ENCODE results near the gene RGCC.

Gene RGCC, protein sequence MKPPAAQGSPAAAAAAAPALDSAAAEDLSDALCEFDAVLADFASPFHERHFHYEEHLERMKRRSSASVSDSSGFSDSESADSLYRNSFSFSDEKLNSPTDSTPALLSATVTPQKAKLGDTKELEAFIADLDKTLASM

DNA sequence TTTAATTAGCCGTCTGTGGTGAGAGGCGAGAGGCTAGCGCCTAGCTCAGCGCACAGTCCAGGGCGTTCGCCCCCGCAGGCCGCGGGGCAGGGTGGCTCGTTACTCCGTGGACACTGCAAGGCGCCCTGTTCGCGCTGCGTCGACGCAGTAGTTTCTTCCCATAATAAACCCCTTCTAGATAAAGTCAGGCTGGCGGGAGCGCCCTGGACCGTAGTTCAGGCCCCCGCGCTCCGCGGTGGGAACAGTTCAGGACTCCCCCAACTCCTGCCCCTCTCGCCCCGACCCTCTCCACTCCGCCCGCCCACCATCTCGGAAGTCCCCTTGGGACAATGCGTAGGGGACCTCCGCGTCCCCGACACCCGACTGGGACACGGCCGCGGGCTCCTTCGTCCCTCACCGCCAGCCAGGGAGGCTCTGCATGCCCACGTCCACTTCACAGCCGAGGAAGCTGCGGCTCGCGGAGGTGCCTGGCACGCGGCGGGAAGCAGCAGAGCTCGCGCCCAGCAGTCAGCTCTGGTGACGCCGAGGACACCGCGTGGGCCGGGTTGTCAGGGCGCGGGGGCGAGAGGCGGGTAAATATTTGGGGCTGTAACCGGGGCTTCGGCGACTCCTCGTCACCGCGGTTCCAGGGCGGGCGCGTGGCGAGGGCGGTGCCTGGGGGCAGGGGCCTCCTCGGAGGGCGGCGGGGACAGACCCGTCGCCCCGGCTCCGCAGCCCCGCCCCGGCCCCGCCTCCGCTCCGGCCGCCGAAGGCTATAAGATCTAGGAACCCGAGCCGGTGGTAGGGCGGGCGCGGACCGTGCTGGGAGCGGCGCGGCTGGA is at the start of gene RGCC:
RGCC (plus strand) TSS at position 783 of the 821 bp plus-strand sequence. CDS start 158 bp downstream, outside the sequence.
- peak within 1 kb of the TSS; percentile 27 for H3K9ac ChIP-seq (ENCODE audit: low read length)
- H3K4me1 ChIP-seq (ENCODE audit: insufficient read depth, low read length) = peaks cover 7% of the 10 kb centered on the region
- H3K27ac ChIP-seq (ENCODE audit: low read depth, low read length) = no peak within 1 kb of the TSS
- H3K9me3 ChIP-seq (ENCODE audit: low read length) = no peaks in the 10 kb centered on the region
- peaks cover 27% of the 10 kb centered on the region in 2 donors for H3K27me3 ChIP-seq (ENCODE audit: control insufficient read depth in 1 of 2, insufficient read depth in 2 of 2, low read length in 2 of 2)
- H3K4me3 ChIP-seq (ENCODE audit: low read depth in 1 of 2, low read length in 2 of 2) = peak within 1 kb of the TSS; percentile 64 to 88
- no peaks in the 10 kb centered on the region for H3K36me3 ChIP-seq (ENCODE audit: insufficient read depth, low read length)

DNA sequence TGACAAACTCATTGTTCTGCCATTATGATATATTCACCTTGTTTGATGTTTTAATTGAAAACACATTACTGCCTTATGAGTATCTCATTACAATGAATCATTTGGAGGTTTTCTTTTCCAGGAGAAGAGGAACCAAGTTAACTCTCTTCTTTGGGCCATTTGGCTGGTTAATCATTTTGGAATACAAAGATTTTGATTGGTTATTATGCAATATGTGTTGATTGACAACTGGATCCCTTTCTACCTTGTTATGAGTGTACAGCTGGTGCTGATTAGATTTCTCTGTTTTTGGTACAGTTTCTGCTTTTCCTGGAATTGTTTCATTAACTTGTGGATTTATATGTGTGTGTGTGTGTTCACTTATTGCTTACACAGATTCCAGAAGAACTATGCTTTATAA is 49.2 kb upstream of the RGCC start:
- Histone ChIP-seq H3K4me3 (ENCODE audit: low read depth in 1 of 2, low read length in 2 of 2) (no peak overlapping the region), H3K4me1 (ENCODE audit: insufficient read depth, low read length) (no peaks in the 10 kb centered on the region), H3K36me3 (ENCODE audit: insufficient read depth, low read length) (no peaks in the 10 kb centered on the region), H3K27ac (ENCODE audit: low read depth, low read length) (no peak overlapping the region), H3K27me3 (ENCODE audit: control insufficient read depth in 1 of 2, insufficient read depth in 2 of 2, low read length in 2 of 2) (no peaks in the 10 kb centered on the region), H3K9ac (ENCODE audit: low read length) (no peak overlapping the region), H3K9me3 (ENCODE audit: low read length) (no peaks in the 10 kb centered on the region)

DNA sequence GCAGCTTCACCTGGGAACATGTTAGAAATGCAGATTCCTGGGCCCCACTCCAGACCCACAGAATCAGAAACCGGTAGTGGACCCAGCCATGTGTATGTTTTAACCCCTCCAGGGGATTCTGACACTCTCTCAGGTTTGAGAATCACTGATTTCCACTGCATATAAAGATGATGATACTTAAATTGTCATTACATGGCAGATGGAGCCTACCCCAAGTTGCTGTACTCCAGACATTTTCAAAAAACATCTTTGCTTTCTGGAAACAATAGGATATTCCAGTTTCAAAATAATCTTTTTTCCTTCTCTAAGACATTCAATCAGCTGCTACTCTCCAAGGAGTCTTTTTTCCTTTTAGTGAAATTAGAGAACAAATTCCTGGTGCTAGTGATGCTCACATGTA is 48.6 kb upstream of the RGCC start:
- Histone ChIP-seq H3K4me1 (ENCODE audit: insufficient read depth, low read length) (no peaks in the 10 kb centered on the region), H3K27ac (ENCODE audit: low read depth, low read length) (no peak overlapping the region), H3K4me3 (ENCODE audit: low read depth in 1 of 2, low read length in 2 of 2) (no peak overlapping the region), H3K27me3 (ENCODE audit: control insufficient read depth in 1 of 2, insufficient read depth in 2 of 2, low read length in 2 of 2) (no peaks in the 10 kb centered on the region), H3K36me3 (ENCODE audit: insufficient read depth, low read length) (no peaks in the 10 kb centered on the region), H3K9ac (ENCODE audit: low read length) (no peak overlapping the region), H3K9me3 (ENCODE audit: low read length) (no peaks in the 10 kb centered on the region)

- no peaks in the 10 kb centered on the region for H3K27me3 ChIP-seq (ENCODE audit: control insufficient read depth in 1 of 2, insufficient read depth in 2 of 2, low read length in 2 of 2)
- H3K36me3 ChIP-seq (ENCODE audit: insufficient read depth, low read length) = no peaks in the 10 kb centered on the region
- H3K4me3 ChIP-seq (ENCODE audit: low read depth in 1 of 2, low read length in 2 of 2) = no peak overlapping the region
Measured at GRCh38 chr13:41409611-41410010, 47.7 kb upstream of the RGCC start.

GRCh38 chr13:41411060-41411459 is 46.3 kb upstream of the RGCC start:
- H3K4me1 ChIP-seq (ENCODE audit: insufficient read depth, low read length) = no peaks in the 10 kb centered on the region
- no peak overlapping the region for H3K27ac ChIP-seq (ENCODE audit: low read depth, low read length)
- no peaks in the 10 kb centered on the region for H3K9me3 ChIP-seq (ENCODE audit: low read length)
- H3K27me3 ChIP-seq (ENCODE audit: control insufficient read depth in 1 of 2, insufficient read depth in 2 of 2, low read length in 2 of 2) = no peaks in the 10 kb centered on the region
- H3K36me3 ChIP-seq (ENCODE audit: insufficient read depth, low read length) = no peaks in the 10 kb centered on the region
- no peak overlapping the region for H3K4me3 ChIP-seq (ENCODE audit: low read depth in 1 of 2, low read length in 2 of 2)
- no peak overlapping the region for H3K9ac ChIP-seq (ENCODE audit: low read length)

More at GRCh38 chr13:41409611-41410010, 47.7 kb upstream of the RGCC start:
- no peaks in the 10 kb centered on the region for H3K4me1 ChIP-seq (ENCODE audit: insufficient read depth, low read length)
- H3K9me3 ChIP-seq (ENCODE audit: low read length) = no peaks in the 10 kb centered on the region
- no peak overlapping the region for H3K27ac ChIP-seq (ENCODE audit: low read depth, low read length)
- no peak overlapping the region for H3K9ac ChIP-seq (ENCODE audit: low read length)

GRCh38 chr13:41411522-41411921 is 45.8 kb upstream of the RGCC start:
- Histone ChIP-seq H3K9ac (ENCODE audit: low read length) (no peak overlapping the region), H3K36me3 (ENCODE audit: insufficient read depth, low read length) (no peaks in the 10 kb centered on the region), H3K27ac (ENCODE audit: low read depth, low read length) (no peak overlapping the region)

GRCh38 chr13:41413872-41414271 is 43.5 kb upstream of the RGCC start:
- H3K9ac ChIP-seq (ENCODE audit: low read length) = no peak overlapping the region
- no peaks in the 10 kb centered on the region for H3K9me3 ChIP-seq (ENCODE audit: low read length)
- no peak overlapping the region for H3K27ac ChIP-seq (ENCODE audit: low read depth, low read length)
- no peaks in the 10 kb centered on the region for H3K27me3 ChIP-seq (ENCODE audit: control insufficient read depth in 1 of 2, insufficient read depth in 2 of 2, low read length in 2 of 2)
- H3K4me1 ChIP-seq (ENCODE audit: insufficient read depth, low read length) = no peaks in the 10 kb centered on the region
- no peaks in the 10 kb centered on the region for H3K36me3 ChIP-seq (ENCODE audit: insufficient read depth, low read length)
- H3K4me3 ChIP-seq (ENCODE audit: low read depth in 1 of 2, low read length in 2 of 2) = no peak overlapping the region

More at GRCh38 chr13:41411522-41411921, 45.8 kb upstream of the RGCC start:
- no peaks in the 10 kb centered on the region for H3K9me3 ChIP-seq (ENCODE audit: low read length)
- no peaks in the 10 kb centered on the region for H3K27me3 ChIP-seq (ENCODE audit: control insufficient read depth in 1 of 2, insufficient read depth in 2 of 2, low read length in 2 of 2)
- no peak overlapping the region for H3K4me3 ChIP-seq (ENCODE audit: low read depth in 1 of 2, low read length in 2 of 2)
- no peaks in the 10 kb centered on the region for H3K4me1 ChIP-seq (ENCODE audit: insufficient read depth, low read length)

DNA sequence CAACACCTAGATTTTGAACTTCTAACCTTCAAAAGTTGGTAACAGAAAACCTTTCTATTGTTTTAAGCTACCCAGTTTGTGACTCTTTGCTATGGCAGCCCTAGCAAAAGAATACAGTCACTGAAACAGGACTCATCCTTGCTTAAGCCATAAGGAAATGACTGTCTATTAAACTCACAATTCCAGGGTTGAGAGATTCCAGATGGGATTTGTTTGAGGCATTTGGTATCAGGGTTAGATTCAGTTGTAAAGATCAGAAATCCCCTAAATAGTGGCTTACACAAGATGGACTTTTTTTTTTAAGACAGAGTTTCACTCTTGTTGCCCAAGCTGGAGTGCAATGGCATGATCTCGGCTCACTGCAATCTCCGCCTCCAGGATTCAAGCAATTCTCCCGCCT is 41.1 kb upstream of the RGCC start:
- H3K9ac ChIP-seq (ENCODE audit: low read length) = no peak overlapping the region
- H3K36me3 ChIP-seq (ENCODE audit: insufficient read depth, low read length) = no peaks in the 10 kb centered on the region
- H3K4me1 ChIP-seq (ENCODE audit: insufficient read depth, low read length) = no peaks in the 10 kb centered on the region
- H3K4me3 ChIP-seq (ENCODE audit: low read depth in 1 of 2, low read length in 2 of 2) = no peak overlapping the region
- no peaks in the 10 kb centered on the region for H3K9me3 ChIP-seq (ENCODE audit: low read length)
- no peaks in the 10 kb centered on the region for H3K27me3 ChIP-seq (ENCODE audit: control insufficient read depth in 1 of 2, insufficient read depth in 2 of 2, low read length in 2 of 2)
- H3K27ac ChIP-seq (ENCODE audit: low read depth, low read length) = no peak overlapping the region

DNA sequence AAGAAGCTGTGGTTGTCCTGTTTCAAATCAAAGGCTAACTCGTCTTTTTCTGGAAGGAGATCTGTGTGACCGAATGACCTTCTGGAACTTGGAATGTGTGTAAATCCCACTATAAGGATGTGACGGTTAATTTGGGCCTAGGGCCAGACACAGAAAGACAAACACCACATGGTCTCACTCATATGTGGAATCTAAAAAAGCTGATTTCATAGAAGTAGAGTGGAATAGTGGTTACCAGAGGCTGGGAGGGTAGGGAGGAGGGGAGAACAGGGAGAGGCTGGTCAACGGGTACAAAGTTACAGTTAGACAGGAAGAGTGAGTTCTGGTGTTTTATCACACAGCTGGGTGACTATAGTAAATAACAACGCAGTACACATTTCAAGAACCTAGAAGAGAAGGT is 39.3 kb upstream of the RGCC start:
- no peak overlapping the region for H3K27ac ChIP-seq (ENCODE audit: low read depth, low read length)
- H3K4me1 ChIP-seq (ENCODE audit: insufficient read depth, low read length) = no peaks in the 10 kb centered on the region
- H3K4me3 ChIP-seq (ENCODE audit: low read depth in 1 of 2, low read length in 2 of 2) = no peak overlapping the region
- H3K36me3 ChIP-seq (ENCODE audit: insufficient read depth, low read length) = no peaks in the 10 kb centered on the region
- H3K9ac ChIP-seq (ENCODE audit: low read length) = no peak overlapping the region
- H3K27me3 ChIP-seq (ENCODE audit: control insufficient read depth in 1 of 2, insufficient read depth in 2 of 2, low read length in 2 of 2) = no peaks in the 10 kb centered on the region
- H3K9me3 ChIP-seq (ENCODE audit: low read length) = no peaks in the 10 kb centered on the region

DNA sequence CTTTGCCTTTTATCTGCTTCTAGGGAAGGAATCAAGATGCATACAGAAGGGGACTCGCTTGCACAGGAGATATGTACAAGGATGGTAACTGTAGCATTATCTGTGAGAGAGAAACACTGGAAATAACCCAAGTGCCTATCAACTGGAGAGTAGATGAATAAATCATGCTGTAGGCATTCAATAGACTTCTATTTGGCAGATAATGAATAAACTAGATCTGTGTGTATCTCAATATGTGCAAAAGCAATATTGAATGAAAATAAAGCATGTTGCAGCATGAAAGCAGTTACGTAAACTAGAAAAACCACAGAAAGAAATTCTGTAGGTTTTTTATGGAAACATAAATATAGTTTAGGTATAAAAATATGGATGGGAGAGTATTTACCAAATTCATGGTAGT is 38.6 kb upstream of the RGCC start:
- Histone ChIP-seq H3K36me3 (ENCODE audit: insufficient read depth, low read length) (no peaks in the 10 kb centered on the region), H3K27me3 (ENCODE audit: control insufficient read depth in 1 of 2, insufficient read depth in 2 of 2, low read length in 2 of 2) (no peaks in the 10 kb centered on the region)

DNA sequence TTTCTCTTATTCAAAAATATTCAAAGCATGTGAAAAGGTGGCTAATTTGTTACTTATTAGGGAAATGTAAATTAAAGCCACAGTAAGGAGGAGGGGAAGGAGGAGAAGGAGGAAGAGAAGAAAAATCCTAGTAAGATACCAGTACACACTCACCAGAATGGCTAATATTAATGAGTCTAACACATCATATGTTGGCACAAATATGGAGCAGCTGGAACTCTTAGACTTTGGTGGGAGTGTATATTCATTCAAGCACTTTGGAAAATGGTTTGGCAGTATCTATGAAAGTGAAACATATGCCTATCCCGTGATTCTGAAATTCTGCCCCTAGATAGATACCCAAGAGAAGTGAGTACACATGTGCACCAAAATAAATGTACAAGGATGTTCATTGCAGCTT is 38.1 kb upstream of the RGCC start:
- H3K36me3 ChIP-seq (ENCODE audit: insufficient read depth, low read length) = no peaks in the 10 kb centered on the region
- H3K4me3 ChIP-seq (ENCODE audit: low read depth in 1 of 2, low read length in 2 of 2) = no peak overlapping the region

More for the DNA sequence above, 38.6 kb upstream of the RGCC start:
- Histone ChIP-seq H3K27ac (ENCODE audit: low read depth, low read length) (no peak overlapping the region), H3K4me1 (ENCODE audit: insufficient read depth, low read length) (no peaks in the 10 kb centered on the region), H3K9ac (ENCODE audit: low read length) (no peak overlapping the region), H3K9me3 (ENCODE audit: low read length) (no peaks in the 10 kb centered on the region), H3K4me3 (ENCODE audit: low read depth in 1 of 2, low read length in 2 of 2) (no peak overlapping the region)

GRCh38 chr13:41420146-41420545 is 37.2 kb upstream of the RGCC start:
- Histone ChIP-seq H3K27ac (ENCODE audit: low read depth, low read length) (no peak overlapping the region), H3K9me3 (ENCODE audit: low read length) (no peaks in the 10 kb centered on the region), H3K9ac (ENCODE audit: low read length) (no peak overlapping the region), H3K27me3 (ENCODE audit: control insufficient read depth in 1 of 2, insufficient read depth in 2 of 2, low read length in 2 of 2) (no peaks in the 10 kb centered on the region), H3K36me3 (ENCODE audit: insufficient read depth, low read length) (no peaks in the 10 kb centered on the region), H3K4me3 (ENCODE audit: low read depth in 1 of 2, low read length in 2 of 2) (no peak overlapping the region), H3K4me1 (ENCODE audit: insufficient read depth, low read length) (no peaks in the 10 kb centered on the region)

More for the DNA sequence above, 38.1 kb upstream of the RGCC start:
- Histone ChIP-seq H3K4me1 (ENCODE audit: insufficient read depth, low read length) (no peaks in the 10 kb centered on the region), H3K27ac (ENCODE audit: low read depth, low read length) (no peak overlapping the region), H3K9me3 (ENCODE audit: low read length) (no peaks in the 10 kb centered on the region), H3K9ac (ENCODE audit: low read length) (no peak overlapping the region), H3K27me3 (ENCODE audit: control insufficient read depth in 1 of 2, insufficient read depth in 2 of 2, low read length in 2 of 2) (no peaks in the 10 kb centered on the region)
